Measurements from ENCODE around the gene TEX261.

DNA sequence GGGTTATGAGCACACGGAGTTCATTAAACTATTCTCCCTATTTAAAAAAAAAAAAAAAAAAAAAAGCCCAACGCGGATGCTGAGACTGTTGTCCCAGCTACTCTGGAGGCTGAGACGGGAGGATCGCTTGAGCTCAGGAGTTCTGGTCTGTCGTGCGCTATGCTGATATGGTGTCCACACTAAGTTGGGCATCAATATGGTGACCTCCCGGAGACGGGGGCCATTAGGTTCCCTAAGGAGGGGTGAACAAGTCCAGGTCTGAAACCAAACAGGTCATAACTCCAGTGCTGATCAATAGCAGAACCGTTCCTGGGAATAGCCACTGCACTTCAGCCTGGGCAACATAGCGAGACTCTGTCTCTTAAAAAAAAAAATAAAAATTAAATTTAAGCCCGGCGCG, 29.2 kb downstream of the TEX261 start:
- TF ChIP-seq, protein P1, sequence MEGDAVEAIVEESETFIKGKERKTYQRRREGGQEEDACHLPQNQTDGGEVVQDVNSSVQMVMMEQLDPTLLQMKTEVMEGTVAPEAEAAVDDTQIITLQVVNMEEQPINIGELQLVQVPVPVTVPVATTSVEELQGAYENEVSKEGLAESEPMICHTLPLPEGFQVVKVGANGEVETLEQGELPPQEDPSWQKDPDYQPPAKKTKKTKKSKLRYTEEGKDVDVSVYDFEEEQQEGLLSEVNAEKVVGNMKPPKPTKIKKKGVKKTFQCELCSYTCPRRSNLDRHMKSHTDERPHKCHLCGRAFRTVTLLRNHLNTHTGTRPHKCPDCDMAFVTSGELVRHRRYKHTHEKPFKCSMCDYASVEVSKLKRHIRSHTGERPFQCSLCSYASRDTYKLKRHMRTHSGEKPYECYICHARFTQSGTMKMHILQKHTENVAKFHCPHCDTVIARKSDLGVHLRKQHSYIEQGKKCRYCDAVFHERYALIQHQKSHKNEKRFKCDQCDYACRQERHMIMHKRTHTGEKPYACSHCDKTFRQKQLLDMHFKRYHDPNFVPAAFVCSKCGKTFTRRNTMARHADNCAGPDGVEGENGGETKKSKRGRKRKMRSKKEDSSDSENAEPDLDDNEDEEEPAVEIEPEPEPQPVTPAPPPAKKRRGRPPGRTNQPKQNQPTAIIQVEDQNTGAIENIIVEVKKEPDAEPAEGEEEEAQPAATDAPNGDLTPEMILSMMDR (IDR thresholded peaks at IDR 0.05; ENCODE audit: low read length): no peak
- no peak for TF ChIP-seq EZH2 (optimal IDR thresholded peaks at IDR 0.05; ENCODE audit: low read depth, low read length)
